ENCODE data around the gene ANKH. TPM values are rescaled to one million over a fixed set of nuclear protein-coding genes. Genes with fewer than 3 reads are reported as not detected.
"Not testable (repeated sequence)": the region's sequence is repeated elsewhere in the genome, so short reads cannot be mapped to it uniquely, and the experiment has no call there.

ANKH gene
- polyA plus RNA-seq, 4 donors, result 9.6 to 21.8 (median 12.9) TPM

GRCh38 chr5:14831006-14831338 is 40.6 kb downstream of the ANKH start:
- DNase-seq (ENCODE audit: low read depth in 4 of 4, low spot score in 2 of 4), result no peak

GRCh38 chr5:14830210-14831005 is 41.2 kb downstream of the ANKH start:
- DNase-seq (ENCODE audit: low read depth in 4 of 4, low spot score in 2 of 4), result no peak

- no peak for DNase-seq (ENCODE audit: low read depth in 4 of 4, low spot score in 2 of 4)
Measured at GRCh38 chr5:14829396-14829795, 42.2 kb downstream of the ANKH start.

- DNase-seq (ENCODE audit: low read depth in 4 of 4, low spot score in 2 of 4), result no peak
Measured at GRCh38 chr5:14826714-14827113, 44.9 kb downstream of the ANKH start.

- no peak for DNase-seq (ENCODE audit: low read depth in 4 of 4, low spot score in 2 of 4)
Measured at GRCh38 chr5:14825977-14826376, 45.6 kb downstream of the ANKH start.

- DNase-seq (ENCODE audit: low read depth in 4 of 4, low spot score in 2 of 4), result no peak
Measured at GRCh38 chr5:14824499-14824898, 47.1 kb downstream of the ANKH start.

- DNase-seq (ENCODE audit: low read depth in 4 of 4, low spot score in 2 of 4), result no peak
Measured at GRCh38 chr5:14821100-14821845, 50.3 kb downstream of the ANKH start.

GRCh38 chr5:14818931-14819790 is 52.4 kb downstream of the ANKH start:
- no peak for DNase-seq (ENCODE audit: low read depth in 4 of 4, low spot score in 2 of 4)

GRCh38 chr5:14817762-14818136 is 53.8 kb downstream of the ANKH start:
- not testable (repeated sequence) for DNase-seq (ENCODE audit: low read depth in 4 of 4, low spot score in 2 of 4)

GRCh38 chr5:14816999-14817761 is 54.4 kb downstream of the ANKH start:
- DNase-seq (ENCODE audit: low read depth in 4 of 4, low spot score in 2 of 4), result no peak

GRCh38 chr5:14816374-14816998 is 55.1 kb downstream of the ANKH start:
- DNase-seq (ENCODE audit: low read depth in 4 of 4, low spot score in 2 of 4), result no peak

GRCh38 chr5:14813747-14814146 is 57.8 kb downstream of the ANKH start:
- DNase-seq (ENCODE audit: low read depth in 4 of 4, low spot score in 2 of 4), result no peak

GRCh38 chr5:14812166-14812565 is 59.4 kb downstream of the ANKH start:
- no peak for DNase-seq (ENCODE audit: low read depth in 4 of 4, low spot score in 2 of 4)

- no peak for DNase-seq (ENCODE audit: low read depth in 4 of 4, low spot score in 2 of 4)
Measured at GRCh38 chr5:14810928-14811572, 60.5 kb downstream of the ANKH start.

GRCh38 chr5:14810282-14810681 is 61.3 kb downstream of the ANKH start:
- no peak for DNase-seq (ENCODE audit: low read depth in 4 of 4, low spot score in 2 of 4)

- DNase-seq (ENCODE audit: low read depth in 4 of 4, low spot score in 2 of 4), result no peak
Measured at GRCh38 chr5:14809369-14810155, 62.0 kb downstream of the ANKH start.

GRCh38 chr5:14807471-14807870 is 64.1 kb downstream of the ANKH start:
- DNase-seq (ENCODE audit: low read depth in 4 of 4, low spot score in 2 of 4), result no peak

- DNase-seq (ENCODE audit: low read depth in 4 of 4, low spot score in 2 of 4), result peak in 1 of 4 donors; percentile 16
Measured at GRCh38 chr5:14806456-14806855, 65.1 kb downstream of the ANKH start.

- DNase-seq (ENCODE audit: low read depth in 4 of 4, low spot score in 2 of 4), result no peak
Measured at GRCh38 chr5:14802541-14802940, 69.0 kb downstream of the ANKH start.

All from left renal cortex interstitium (tissue), 4 donors.